ENCODE results near the gene LMOD1.
A peak's percentile ranks its signal among the peaks of the same experiment; 100 is the strongest.

The LMOD1 gene

GRCh38 chr1:201850053-201850397 is 96.3 kb downstream of the LMOD1 start:
- H4K91ac ChIP-seq (ENCODE audit: low read depth, low read length), result no peak overlapping the region
- H3K79me2 ChIP-seq (ENCODE audit: control insufficient read depth, insufficient read depth, low read length, poor library complexity), result no peaks in the 10 kb centered on the region
- peaks cover 15 to 28% of the 10 kb centered on the region in 2 experiments for H3K36me3 ChIP-seq (ENCODE audit: control insufficient read depth in 1 of 2, insufficient read depth in 2 of 2, low read length in 2 of 2)
- H3K4ac ChIP-seq (ENCODE audit: low read depth, low read length), result no peak overlapping the region
- H3K23ac ChIP-seq (ENCODE audit: low read length), result no peak overlapping the region
- H4K12ac ChIP-seq (ENCODE audit: low read depth, low read length), result no peak overlapping the region
- H2AK5ac ChIP-seq (ENCODE audit: low read length), result no peak overlapping the region
- peak overlapping the region; percentile 1 for H3K27ac ChIP-seq (ENCODE audit: low read depth, low read length)
- H3K14ac ChIP-seq (ENCODE audit: low read length), result no peak overlapping the region
- H3K27me3 ChIP-seq (ENCODE audit: insufficient read depth, low read length), result no peaks in the 10 kb centered on the region
- no peak overlapping the region for H3K4me3 ChIP-seq (ENCODE audit: low read depth, low read length)
- H2BK5ac ChIP-seq (ENCODE audit: low read depth, low read length, poor library complexity), result no peak overlapping the region
- H3K9ac ChIP-seq (ENCODE audit: low read length), result no peak overlapping the region
- H3K4me2 ChIP-seq (ENCODE audit: low read length), result no peak overlapping the region
- H2BK12ac ChIP-seq (ENCODE audit: low read length), result no peak overlapping the region
- peak; percentile 34 to 45 for DNase-seq
- no peak overlapping the region for H4K8ac ChIP-seq (ENCODE audit: low read depth, low read length)
- no peak overlapping the region for H3K18ac ChIP-seq (ENCODE audit: low read length)
- WGBS (ENCODE audit: extremely low coverage, insufficient coverage, insufficient read length), result no CpG with 5 or more reads among the region's 1 CpG
- no peak overlapping the region for H2AFZ ChIP-seq (ENCODE audit: insufficient read depth, low read length, poor library complexity)
- H3K4me1 ChIP-seq (ENCODE audit: control insufficient read depth in 1 of 2, insufficient read depth in 2 of 2, low read length in 2 of 2), result peaks cover 0 to 3% of the 10 kb centered on the region in 2 experiments
- H2BK120ac ChIP-seq (ENCODE audit: insufficient read depth, low read length, poor library complexity), result no peak overlapping the region
- H3K79me1 ChIP-seq (ENCODE audit: low read length), result no peaks in the 10 kb centered on the region
- no peaks in the 10 kb centered on the region for H3K9me3 ChIP-seq (ENCODE audit: insufficient read depth, low read depth, low read length)

GRCh38 chr1:201849372-201850052 is 96.8 kb downstream of the LMOD1 start:
- Histone ChIP-seq H3K9ac (ENCODE audit: low read length) (no peak overlapping the region), H3K4me3 (ENCODE audit: low read depth, low read length) (no peak overlapping the region), H3K9me3 (ENCODE audit: insufficient read depth, low read depth, low read length) (no peaks in the 10 kb centered on the region), H3K79me2 (ENCODE audit: control insufficient read depth, insufficient read depth, low read length, poor library complexity) (no peaks in the 10 kb centered on the region), H4K91ac (ENCODE audit: low read depth, low read length) (no peak overlapping the region), H3K4me2 (ENCODE audit: low read length) (no peak overlapping the region), H2AFZ (ENCODE audit: insufficient read depth, low read length, poor library complexity) (no peak overlapping the region), H2AK5ac (ENCODE audit: low read length) (no peak overlapping the region), H3K79me1 (ENCODE audit: low read length) (no peaks in the 10 kb centered on the region), H2BK12ac (ENCODE audit: low read length) (no peak overlapping the region), H2BK5ac (ENCODE audit: low read depth, low read length, poor library complexity) (no peak overlapping the region), H2BK120ac (ENCODE audit: insufficient read depth, low read length, poor library complexity) (no peak overlapping the region), H3K27ac (ENCODE audit: low read depth, low read length) (peak overlapping the region; percentile 1), H3K14ac (ENCODE audit: low read length) (no peak overlapping the region), H3K36me3 (ENCODE audit: control insufficient read depth in 1 of 2, insufficient read depth in 2 of 2, low read length in 2 of 2) (peaks cover 15 to 26% of the 10 kb centered on the region in 2 experiments), H3K27me3 (ENCODE audit: insufficient read depth, low read length) (no peaks in the 10 kb centered on the region), H4K8ac (ENCODE audit: low read depth, low read length) (no peak overlapping the region), H3K23ac (ENCODE audit: low read length) (no peak overlapping the region), H3K4me1 (ENCODE audit: control insufficient read depth in 1 of 2, insufficient read depth in 2 of 2, low read length in 2 of 2) (peaks cover 0 to 3% of the 10 kb centered on the region in 2 experiments), H3K18ac (ENCODE audit: low read length) (no peak overlapping the region), H3K4ac (ENCODE audit: low read depth, low read length) (no peak overlapping the region), H4K12ac (ENCODE audit: low read depth, low read length) (no peak overlapping the region)
- no peak for DNase-seq
- WGBS (ENCODE audit: extremely low coverage, insufficient coverage, insufficient read length), result no CpG with 5 or more reads among the region's 2 CpGs

GRCh38 chr1:201848230-201848629 is 98.1 kb downstream of the LMOD1 start:
- no peak for DNase-seq
- Histone ChIP-seq H2BK12ac (ENCODE audit: low read length) (no peak overlapping the region), H3K9ac (ENCODE audit: low read length) (no peak overlapping the region), H2AFZ (ENCODE audit: insufficient read depth, low read length, poor library complexity) (no peak overlapping the region), H3K36me3 (ENCODE audit: control insufficient read depth in 1 of 2, insufficient read depth in 2 of 2, low read length in 2 of 2) (peaks cover 6 to 17% of the 10 kb centered on the region in 2 experiments), H3K4me2 (ENCODE audit: low read length) (no peak overlapping the region), H3K18ac (ENCODE audit: low read length) (no peak overlapping the region), H2BK5ac (ENCODE audit: low read depth, low read length, poor library complexity) (no peak overlapping the region), H3K9me3 (ENCODE audit: insufficient read depth, low read depth, low read length) (no peaks in the 10 kb centered on the region), H3K27me3 (ENCODE audit: insufficient read depth, low read length) (no peaks in the 10 kb centered on the region), H3K4me1 (ENCODE audit: control insufficient read depth in 1 of 2, insufficient read depth in 2 of 2, low read length in 2 of 2) (peaks cover 0 to 3% of the 10 kb centered on the region in 2 experiments), H3K4me3 (ENCODE audit: low read depth, low read length) (no peak overlapping the region), H3K79me1 (ENCODE audit: low read length) (no peaks in the 10 kb centered on the region), H3K27ac (ENCODE audit: low read depth, low read length) (no peak overlapping the region), H2BK120ac (ENCODE audit: insufficient read depth, low read length, poor library complexity) (no peak overlapping the region), H4K8ac (ENCODE audit: low read depth, low read length) (no peak overlapping the region), H3K4ac (ENCODE audit: low read depth, low read length) (no peak overlapping the region), H4K12ac (ENCODE audit: low read depth, low read length) (no peak overlapping the region), H3K79me2 (ENCODE audit: control insufficient read depth, insufficient read depth, low read length, poor library complexity) (no peaks in the 10 kb centered on the region), H2AK5ac (ENCODE audit: low read length) (no peak overlapping the region), H3K23ac (ENCODE audit: low read length) (no peak overlapping the region), H4K91ac (ENCODE audit: low read depth, low read length) (no peak overlapping the region), H3K14ac (ENCODE audit: low read length) (no peak overlapping the region)
- no CpG with 5 or more reads among the region's 6 CpGs for WGBS (ENCODE audit: extremely low coverage, insufficient coverage, insufficient read length)

GRCh38 chr1:201847150-201847549 is 99.2 kb downstream of the LMOD1 start:
- H3K14ac ChIP-seq (ENCODE audit: low read length), result no peak overlapping the region
- no peak for DNase-seq
- no peak overlapping the region for H3K4me3 ChIP-seq (ENCODE audit: low read depth, low read length)
- H2AFZ ChIP-seq (ENCODE audit: insufficient read depth, low read length, poor library complexity), result no peak overlapping the region
- no peak overlapping the region for H2AK5ac ChIP-seq (ENCODE audit: low read length)
- no peak overlapping the region for H2BK5ac ChIP-seq (ENCODE audit: low read depth, low read length, poor library complexity)
- H3K9me3 ChIP-seq (ENCODE audit: insufficient read depth, low read depth, low read length), result no peaks in the 10 kb centered on the region
- no peak overlapping the region for H3K4ac ChIP-seq (ENCODE audit: low read depth, low read length)
- H2BK120ac ChIP-seq (ENCODE audit: insufficient read depth, low read length, poor library complexity), result no peak overlapping the region
- no CpG with 5 or more reads among the region's 1 CpG for WGBS (ENCODE audit: extremely low coverage, insufficient coverage, insufficient read length)
- H3K18ac ChIP-seq (ENCODE audit: low read length), result no peak overlapping the region
- H3K27me3 ChIP-seq (ENCODE audit: insufficient read depth, low read length), result no peaks in the 10 kb centered on the region
- H2BK12ac ChIP-seq (ENCODE audit: low read length), result no peak overlapping the region
- no peak overlapping the region for H3K4me2 ChIP-seq (ENCODE audit: low read length)
- H3K36me3 ChIP-seq (ENCODE audit: control insufficient read depth in 1 of 2, insufficient read depth in 2 of 2, low read length in 2 of 2), result peaks cover 4 to 11% of the 10 kb centered on the region in 2 experiments
- no peaks in the 10 kb centered on the region for H3K79me1 ChIP-seq (ENCODE audit: low read length)
- H4K91ac ChIP-seq (ENCODE audit: low read depth, low read length), result no peak overlapping the region
- no peak overlapping the region for H3K9ac ChIP-seq (ENCODE audit: low read length)
- H4K8ac ChIP-seq (ENCODE audit: low read depth, low read length), result no peak overlapping the region
- no peak overlapping the region for H3K23ac ChIP-seq (ENCODE audit: low read length)
- no peak overlapping the region for H4K12ac ChIP-seq (ENCODE audit: low read depth, low read length)
- H3K27ac ChIP-seq (ENCODE audit: low read depth, low read length), result no peak overlapping the region
- H3K79me2 ChIP-seq (ENCODE audit: control insufficient read depth, insufficient read depth, low read length, poor library complexity), result peaks cover 2% of the 10 kb centered on the region
- peaks cover 0 to 3% of the 10 kb centered on the region in 2 experiments for H3K4me1 ChIP-seq (ENCODE audit: control insufficient read depth in 1 of 2, insufficient read depth in 2 of 2, low read length in 2 of 2)
